HG03045 (cell line): ENCODE results near the gene CEP350.
"Not testable (repeated sequence)": the region's sequence is repeated elsewhere in the genome, so short reads cannot be mapped to it uniquely, and the experiment has no call there.

Source experiments
- ATAC-seq: cut with Tn5 transposase; IDR thresholded peaks from one replicate; pipeline ENCODE4 v1.9.1; 2021; ENCODE audit warnings: mild to moderate bottlenecking, moderate library complexity; ENCODE audit not compliant: unreplicated experiment

The CEP350 gene

GRCh38 chr1:180117764-180118116 lies 163.1 kb downstream of the CEP350 start:
- ATAC-seq, result no peak

- no peak for ATAC-seq
Measured at GRCh38 chr1:180119837-180120236, 165.2 kb downstream of the CEP350 start.

DNA sequence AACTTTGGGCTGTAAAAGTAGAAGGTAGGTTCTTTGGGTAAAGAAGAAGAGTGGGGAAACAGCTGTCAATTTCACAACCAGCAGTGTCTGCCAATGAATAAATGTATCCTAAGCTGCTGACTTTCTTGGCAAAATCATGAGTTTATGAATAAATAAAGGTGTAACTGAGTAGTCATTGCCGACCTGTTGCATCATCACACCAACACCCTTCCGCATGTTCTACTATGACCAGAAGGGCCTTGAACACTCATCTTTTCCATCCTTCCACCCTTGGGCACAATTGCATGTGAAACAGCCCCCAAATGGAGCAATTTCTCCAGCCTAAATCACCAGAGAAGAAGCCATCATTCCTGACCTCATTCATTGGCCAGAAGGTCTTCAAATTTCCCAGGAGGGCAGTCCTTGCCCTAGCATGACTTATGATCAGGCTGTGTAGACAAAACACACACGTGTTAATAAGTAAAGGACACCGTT lies 168.9 kb downstream of the CEP350 start:
- no peak for ATAC-seq

DNA sequence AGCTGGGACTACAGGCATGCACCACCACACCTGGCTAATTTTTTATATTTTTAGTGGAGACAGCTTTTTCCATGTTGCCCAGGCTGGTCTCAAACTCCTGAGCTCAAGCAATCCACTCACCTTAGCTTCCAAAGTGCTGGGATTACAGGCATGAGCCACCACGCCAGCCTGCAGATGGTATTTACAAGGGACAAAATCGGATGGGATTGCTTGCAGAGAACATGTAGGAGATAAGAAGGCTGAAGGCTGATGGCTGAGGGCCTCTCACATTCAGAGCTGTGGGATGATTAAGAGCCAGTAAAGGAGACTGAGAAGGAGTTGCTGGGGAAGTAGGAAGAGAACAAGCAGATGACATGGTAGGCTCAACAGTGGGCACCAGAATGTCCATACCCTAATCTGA lies 176.0 kb downstream of the CEP350 start:
- ATAC-seq, result no peak

DNA sequence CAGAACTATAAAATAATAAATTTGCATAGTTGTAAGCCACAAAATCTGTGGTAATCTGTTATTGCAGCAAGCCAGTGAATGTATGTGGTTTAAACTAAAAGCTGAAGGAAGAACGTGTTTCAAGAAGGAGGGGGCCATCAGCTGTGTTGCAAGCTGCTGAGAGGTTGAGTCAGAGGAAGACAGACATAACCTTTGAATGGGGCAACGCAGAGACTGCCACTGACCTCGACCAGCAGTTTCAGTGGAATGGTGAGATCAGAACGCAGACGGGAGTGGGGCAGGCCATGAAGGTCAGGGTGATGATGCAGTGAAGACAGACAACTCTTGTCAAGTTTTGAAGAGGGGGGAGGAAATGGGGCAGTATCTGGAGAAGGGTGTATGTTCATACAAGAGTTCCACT lies 176.9 kb downstream of the CEP350 start:
- no peak for ATAC-seq

GRCh38 chr1:180133193-180133592 lies 178.6 kb downstream of the CEP350 start:
- ATAC-seq, result no peak

DNA sequence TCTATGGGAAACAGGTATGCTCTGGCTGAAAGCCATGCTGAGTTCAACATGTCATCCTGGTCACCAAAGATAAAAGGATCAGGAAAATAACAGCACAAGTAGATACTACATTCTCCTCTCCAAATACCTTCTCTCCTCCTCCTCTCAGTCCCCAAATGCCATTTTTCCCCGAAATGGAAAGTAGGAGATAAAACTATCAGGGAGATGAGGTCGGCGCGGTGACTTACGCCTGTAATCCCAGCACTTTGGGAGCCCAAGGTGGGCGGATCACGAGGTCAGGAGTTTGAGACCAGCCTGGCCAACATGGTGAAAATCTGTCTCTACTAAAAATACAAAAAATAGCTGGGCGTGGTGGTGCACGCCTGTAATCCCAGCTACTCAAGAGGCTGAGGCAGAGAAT lies 179.1 kb downstream of the CEP350 start:
- not testable (repeated sequence) for ATAC-seq

- no peak for ATAC-seq
Measured at GRCh38 chr1:180135535-180135934, 180.9 kb downstream of the CEP350 start.

- no peak for ATAC-seq
Measured at GRCh38 chr1:180136331-180136967, 181.8 kb downstream of the CEP350 start.

DNA sequence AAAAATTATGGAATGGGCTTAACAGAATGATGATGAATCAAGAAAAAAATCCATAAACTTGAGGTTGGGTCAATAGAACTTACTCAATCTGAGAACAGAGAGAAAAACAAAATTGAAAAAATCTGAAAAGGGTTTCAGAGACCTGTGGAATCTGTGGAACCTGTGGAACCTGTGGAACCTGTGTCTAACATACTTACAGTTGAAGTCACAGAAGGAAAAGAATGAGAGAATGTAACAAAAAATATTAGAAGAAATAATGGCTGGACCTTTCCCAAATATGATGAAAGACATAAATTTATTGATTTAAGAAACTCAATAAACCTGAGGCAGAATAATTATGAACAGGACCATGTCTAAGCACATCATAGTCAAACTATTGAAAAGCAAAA lies 182.4 kb downstream of the CEP350 start:
- ATAC-seq, result no peak

GRCh38 chr1:180137776-180138175 lies 183.2 kb downstream of the CEP350 start:
- ATAC-seq, result no peak

- no peak for ATAC-seq
Measured at GRCh38 chr1:180141381-180141934, 186.8 kb downstream of the CEP350 start.

GRCh38 chr1:180143359-180143758 lies 188.7 kb downstream of the CEP350 start:
- no peak for ATAC-seq

GRCh38 chr1:180144659-180145357 lies 190.2 kb downstream of the CEP350 start:
- no peak for ATAC-seq

DNA sequence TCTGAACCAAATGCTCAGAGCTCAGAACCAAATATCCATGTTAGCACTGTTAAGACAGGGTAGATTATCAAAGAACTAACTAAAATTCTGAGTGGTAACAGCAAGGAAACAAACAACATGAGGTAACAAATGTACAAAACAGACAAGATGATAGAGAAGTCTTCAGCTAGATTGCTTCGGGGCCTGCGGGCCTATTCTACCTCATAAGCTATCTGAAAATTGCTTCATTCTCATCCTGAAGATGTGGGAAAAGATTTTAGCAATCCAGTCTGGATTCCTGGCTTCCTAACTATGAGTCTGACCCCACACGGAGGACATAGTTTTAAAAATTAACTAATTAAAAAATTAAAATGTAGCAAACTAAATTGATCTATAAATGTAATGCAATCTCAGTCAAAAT lies 190.8 kb downstream of the CEP350 start:
- ATAC-seq, result no peak

DNA sequence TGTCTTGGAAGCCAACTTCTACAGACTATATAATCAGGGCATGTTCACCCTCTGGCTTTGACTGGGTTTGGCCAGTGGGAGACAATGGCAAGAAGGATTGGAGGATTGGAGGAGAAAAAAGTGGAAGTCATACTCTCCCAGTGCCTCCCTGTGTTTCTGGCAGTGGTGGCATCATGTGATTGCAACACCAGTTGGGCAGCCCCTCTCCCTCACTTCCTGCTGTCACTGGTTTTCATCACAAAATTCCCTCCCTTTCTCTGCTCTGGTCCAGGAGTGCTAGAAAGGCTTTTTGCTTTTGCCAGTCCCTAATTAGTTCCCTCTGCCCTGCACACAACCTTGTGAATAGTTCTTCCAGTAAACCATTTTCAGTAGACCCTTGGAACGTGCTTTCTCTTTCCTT lies 196.4 kb downstream of the CEP350 start:
- no peak for ATAC-seq

GRCh38 chr1:180151508-180151907 lies 196.9 kb downstream of the CEP350 start:
- no peak for ATAC-seq

- ATAC-seq, result no peak
Measured at GRCh38 chr1:180152588-180152987, 198.0 kb downstream of the CEP350 start.

GRCh38 chr1:180153032-180153431 lies 198.4 kb downstream of the CEP350 start:
- ATAC-seq, result no peak

DNA sequence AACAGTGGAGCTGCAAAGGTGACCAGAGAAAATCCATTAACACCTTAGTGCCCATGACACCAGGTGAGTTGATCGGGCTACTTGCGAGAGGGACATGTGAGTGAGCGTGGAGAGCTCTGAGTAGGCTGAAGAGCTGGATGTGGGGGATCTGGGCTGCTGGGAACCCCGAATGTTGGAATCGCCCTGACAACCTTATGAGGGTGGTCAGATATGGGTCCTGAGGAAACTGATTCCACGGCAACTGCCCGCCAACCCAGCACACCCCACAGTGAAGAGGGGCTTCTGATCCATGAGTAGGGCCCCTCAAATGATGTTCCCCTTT lies 199.4 kb downstream of the CEP350 start:
- ATAC-seq, result no peak

- peak; percentile 91 for ATAC-seq
Measured at GRCh38 chr1:180154325-180155181, 199.9 kb downstream of the CEP350 start, which contains the start of gene QSOX1. Gene QSOX1 (plus strand): TSS chr1:180154869. CDS start chr1:180154908, 39 bp downstream.
